HG02763 (cell line): ENCODE data around the gene NLE1.
A peak's percentile ranks its signal among the peaks of the same experiment; 100 is the strongest.

ENCODE experiments used
- ATAC-seq: cut with Tn5 transposase; IDR thresholded peaks from one replicate; pipeline ENCODE4 v1.9.1; 2021; ENCODE audit warnings: mild to moderate bottlenecking, moderate library complexity; ENCODE audit not compliant: unreplicated experiment

The NLE1 gene

GRCh38 chr17:35088356-35088880, 53.7 kb downstream of the NLE1 start:
- no peak for ATAC-seq

DNA sequence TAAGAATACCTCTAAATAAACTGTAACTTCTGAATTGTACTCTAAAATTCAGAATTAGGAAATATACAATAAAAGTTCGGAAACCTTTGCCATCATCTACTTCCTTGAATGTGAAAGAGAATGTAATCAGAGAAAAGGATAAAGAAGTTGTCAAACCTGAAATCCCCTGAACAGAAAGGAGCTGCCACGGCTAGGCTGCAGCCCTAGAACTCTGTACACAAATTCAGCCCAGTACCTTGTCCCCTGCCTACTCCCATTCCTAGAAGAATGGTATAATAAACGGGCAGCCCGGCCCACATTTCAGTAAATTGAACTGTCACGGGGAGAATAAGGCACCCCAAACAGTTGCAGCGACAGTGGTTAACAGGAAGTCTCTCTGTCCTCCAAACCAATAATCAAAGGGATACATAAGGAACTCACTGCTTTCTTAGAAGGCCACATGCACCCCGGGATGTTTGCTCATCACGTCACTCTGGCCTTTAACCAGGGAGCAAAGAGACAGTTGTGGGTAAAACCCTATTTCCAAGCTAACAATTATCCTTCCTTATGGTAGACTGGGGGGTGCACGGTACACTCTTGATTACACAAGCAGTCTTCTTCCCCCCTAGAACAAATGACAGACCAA, 54.3 kb downstream of the NLE1 start:
- no peak for ATAC-seq

- no peak for ATAC-seq
Observed at GRCh38 chr17:35086931-35087573, 55.1 kb downstream of the NLE1 start.

DNA sequence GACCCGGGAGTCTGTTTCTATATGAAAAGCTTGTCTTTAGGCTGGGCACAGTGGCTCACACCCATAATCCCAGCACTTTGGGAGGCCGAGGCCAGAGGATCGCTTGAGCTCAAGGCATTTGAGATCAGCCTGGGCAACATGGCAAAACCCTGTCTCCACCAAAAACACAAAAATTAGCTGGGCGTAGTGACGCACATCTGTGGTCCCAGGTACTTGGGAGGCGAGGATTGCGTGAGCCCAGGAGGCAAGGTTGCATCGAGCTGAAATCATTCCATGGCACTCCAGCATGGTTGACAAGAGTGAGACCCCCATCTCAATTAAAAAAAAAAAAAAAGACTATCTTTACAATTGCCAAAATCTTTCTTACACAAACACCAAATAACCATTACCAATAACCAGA, 55.9 kb downstream of the NLE1 start:
- no peak for ATAC-seq

GRCh38 chr17:35084987-35085386, 57.1 kb downstream of the NLE1 start:
- ATAC-seq: no peak

- ATAC-seq: no peak
Observed at GRCh38 chr17:35083071-35083470, 59.0 kb downstream of the NLE1 start.

DNA sequence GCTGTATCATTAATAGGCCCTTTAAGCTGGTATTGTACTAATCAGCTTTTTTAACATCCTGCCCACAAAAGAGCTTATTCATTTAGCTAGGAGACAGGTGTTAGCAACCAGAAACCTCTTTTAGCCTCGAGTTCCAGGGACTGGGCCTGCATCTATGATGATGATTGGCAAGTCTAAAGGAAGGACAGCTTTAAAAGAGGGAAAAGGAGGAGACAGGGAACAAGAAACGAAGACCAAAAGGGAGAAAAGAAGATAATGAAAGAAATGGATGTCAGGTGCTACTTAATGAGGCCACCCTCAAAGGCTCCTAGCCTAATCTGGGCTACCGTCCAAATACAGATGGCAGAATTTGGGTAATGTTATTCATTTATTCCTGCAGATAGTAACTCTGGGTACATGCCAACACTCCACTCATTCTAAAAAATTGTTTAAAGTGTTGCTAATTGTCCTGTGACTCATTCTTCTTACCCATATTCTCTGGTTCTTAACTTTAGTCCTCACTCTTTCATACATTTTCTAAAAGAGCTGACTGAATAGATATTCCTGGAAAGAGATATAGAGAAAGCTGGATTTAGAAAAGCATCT, 59.9 kb downstream of the NLE1 start:
- no peak for ATAC-seq

- ATAC-seq: no peak
Observed at GRCh38 chr17:35081638-35082037, 60.5 kb downstream of the NLE1 start.

GRCh38 chr17:35080536-35080935, 61.6 kb downstream of the NLE1 start:
- ATAC-seq: peak; percentile 62

DNA sequence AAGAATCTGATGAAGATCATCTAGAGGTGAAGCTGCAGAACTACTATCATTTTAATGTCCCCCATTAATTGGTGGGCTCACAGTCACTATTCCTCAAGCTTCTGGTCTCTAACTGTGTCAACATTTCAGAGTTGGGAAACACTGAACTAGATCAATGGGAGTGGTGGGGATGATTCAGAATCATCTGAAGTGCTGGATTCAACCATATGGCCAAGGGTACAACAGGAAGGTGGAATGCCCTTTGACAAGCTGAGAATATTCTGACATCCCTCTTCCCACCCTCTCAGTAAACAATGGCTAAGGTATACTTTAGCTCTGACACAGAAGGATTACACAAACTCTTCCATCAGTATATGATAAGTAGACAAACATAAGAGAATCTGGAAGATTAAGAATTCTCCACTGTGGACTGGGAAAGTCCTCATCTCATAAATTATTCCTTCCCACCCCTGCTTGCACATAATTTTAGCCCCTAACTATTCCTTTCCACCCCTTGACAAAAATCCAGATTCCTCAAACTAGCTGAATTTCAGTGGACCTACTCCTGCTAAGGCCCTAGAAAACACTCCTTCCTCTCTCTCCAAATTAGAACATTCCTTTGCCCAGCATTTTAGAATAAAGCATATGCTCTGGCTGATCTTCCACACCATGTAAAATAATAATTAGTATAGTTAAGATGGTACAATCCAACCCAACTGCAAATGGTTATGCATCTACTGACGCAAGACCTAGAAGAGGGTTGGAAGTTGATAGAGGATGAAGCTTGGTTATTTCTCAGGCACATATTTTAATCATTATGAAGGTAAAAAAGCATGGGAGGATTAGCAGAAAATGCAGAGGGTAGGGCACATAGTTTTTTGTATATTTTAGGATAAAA, 62.3 kb downstream of the NLE1 start:
- no peak for ATAC-seq
